ENCODE data around the gene DGKE. TPM values are rescaled to one million over a fixed set of nuclear protein-coding genes. Genes with fewer than 3 reads are reported as not detected.

DGKE gene
- total RNA-seq, 1 donor from 2014 or later: 3.3 TPM

- H3K9me3 Mint-ChIP-seq (ENCODE audit: unreplicated experiment): no peaks in the 10 kb centered on the region
- H3K27ac Mint-ChIP-seq (ENCODE audit: unreplicated experiment): peak overlapping the region; percentile 22
- no peak for TF ChIP-seq CTCF (IDR thresholded peaks at IDR 0.05; ENCODE audit: unreplicated experiment)
- H3K36me3 Mint-ChIP-seq (ENCODE audit: low read depth, unreplicated experiment): no peaks in the 10 kb centered on the region
- peaks cover 8% of the 10 kb centered on the region for H3K27me3 Mint-ChIP-seq (ENCODE audit: unreplicated experiment)
- peak overlapping the region; percentile 78 for H3K4me3 Mint-ChIP-seq (ENCODE audit: unreplicated experiment)
- peaks cover 12% of the 10 kb centered on the region for H3K4me1 Mint-ChIP-seq (ENCODE audit: unreplicated experiment)
- DNase-seq (ENCODE audit: low spot score): peak; percentile 44
These were observed 718 bp upstream of the DGKE start for GRCh38 chr17:56833057-56833808.

DNA sequence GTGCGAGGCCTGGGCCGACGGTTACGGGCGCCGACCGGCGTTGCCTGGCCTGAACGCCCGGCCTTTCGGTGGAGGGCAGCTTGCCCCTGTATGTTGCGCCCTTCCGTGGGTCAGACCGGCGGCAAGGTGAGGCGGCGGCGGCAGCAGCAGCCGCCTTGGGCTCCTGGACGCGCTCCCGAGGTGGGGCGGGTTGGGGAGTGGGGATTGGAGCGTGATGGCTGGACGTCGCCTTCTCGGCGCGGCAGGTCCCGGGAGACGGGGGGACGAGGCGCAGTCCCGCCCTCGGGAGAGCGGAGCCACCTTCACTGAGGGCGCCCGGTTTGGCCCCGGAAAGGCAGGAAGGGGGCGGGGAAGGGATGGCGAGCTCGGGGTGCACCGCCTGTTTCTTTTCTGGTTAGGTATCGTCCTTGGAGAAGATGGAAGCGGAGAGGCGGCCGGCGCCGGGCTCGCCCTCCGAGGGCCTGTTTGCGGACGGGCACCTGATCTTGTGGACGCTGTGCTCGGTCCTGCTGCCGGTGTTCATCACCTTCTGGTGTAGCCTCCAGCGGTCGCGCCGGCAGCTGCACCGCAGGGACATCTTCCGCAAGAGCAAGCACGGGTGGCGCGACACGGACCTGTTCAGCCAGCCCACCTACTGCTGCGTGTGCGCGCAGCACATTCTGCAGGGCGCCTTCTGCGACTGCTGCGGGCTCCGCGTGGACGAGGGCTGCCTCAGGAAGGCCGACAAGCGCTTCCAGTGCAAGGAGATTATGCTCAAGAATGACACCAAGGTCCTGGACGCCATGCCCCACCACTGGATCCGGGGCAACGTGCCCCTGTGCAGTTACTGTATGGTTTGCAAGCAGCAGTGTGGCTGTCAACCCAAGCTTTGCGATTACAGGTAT, 671 bp downstream of the DGKE start:
- H3K27ac Mint-ChIP-seq (ENCODE audit: unreplicated experiment): no peak overlapping the region
- H3K9me3 Mint-ChIP-seq (ENCODE audit: unreplicated experiment): no peaks in the 10 kb centered on the region
- H3K4me3 Mint-ChIP-seq (ENCODE audit: unreplicated experiment): peak overlapping the region; percentile 87
- H3K27me3 Mint-ChIP-seq (ENCODE audit: unreplicated experiment): peaks cover 8% of the 10 kb centered on the region
- DNase-seq (ENCODE audit: low spot score): peak; percentile 39
- peaks cover 12% of the 10 kb centered on the region for H3K4me1 Mint-ChIP-seq (ENCODE audit: unreplicated experiment)
- H3K36me3 Mint-ChIP-seq (ENCODE audit: low read depth, unreplicated experiment): no peaks in the 10 kb centered on the region
- no peak for TF ChIP-seq CTCF (IDR thresholded peaks at IDR 0.05; ENCODE audit: unreplicated experiment)

GRCh38 chr17:56835264-56835585, 1.3 kb downstream of the DGKE start:
- TF ChIP-seq CTCF (IDR thresholded peaks at IDR 0.05; ENCODE audit: unreplicated experiment): no peak
- H3K4me1 Mint-ChIP-seq (ENCODE audit: unreplicated experiment): peaks cover 12% of the 10 kb centered on the region
- no peak overlapping the region for H3K27ac Mint-ChIP-seq (ENCODE audit: unreplicated experiment)
- H3K4me3 Mint-ChIP-seq (ENCODE audit: unreplicated experiment): peak overlapping the region; percentile 87
- no peaks in the 10 kb centered on the region for H3K9me3 Mint-ChIP-seq (ENCODE audit: unreplicated experiment)
- no peaks in the 10 kb centered on the region for H3K36me3 Mint-ChIP-seq (ENCODE audit: low read depth, unreplicated experiment)
- no peak for DNase-seq (ENCODE audit: low spot score)
- peaks cover 9% of the 10 kb centered on the region for H3K27me3 Mint-ChIP-seq (ENCODE audit: unreplicated experiment)

DNA sequence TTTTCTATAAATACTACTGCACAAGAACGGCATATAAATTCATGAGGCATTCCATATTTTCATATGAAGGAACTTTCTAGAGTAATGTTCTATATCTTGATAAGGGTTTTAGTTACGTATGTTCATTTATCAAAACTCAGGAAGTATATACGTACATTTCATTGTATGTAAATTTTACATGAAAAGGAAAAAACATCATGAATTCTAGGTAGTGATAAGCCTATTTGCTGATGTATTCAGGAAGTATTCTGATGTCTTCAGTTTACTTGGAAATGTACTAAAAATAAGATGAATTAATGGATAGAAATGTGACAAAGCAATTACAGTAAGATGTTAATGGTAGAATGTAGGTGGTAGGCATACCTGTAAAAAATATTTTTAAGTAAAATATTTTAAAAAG, 4.7 kb downstream of the DGKE start:
- no peak overlapping the region for H3K27ac Mint-ChIP-seq (ENCODE audit: unreplicated experiment)
- H3K27me3 Mint-ChIP-seq (ENCODE audit: unreplicated experiment): peaks cover 3% of the 10 kb centered on the region
- H3K4me3 Mint-ChIP-seq (ENCODE audit: unreplicated experiment): no peak overlapping the region
- H3K4me1 Mint-ChIP-seq (ENCODE audit: unreplicated experiment): peaks cover 6% of the 10 kb centered on the region
- no peak for DNase-seq (ENCODE audit: low spot score)
- H3K36me3 Mint-ChIP-seq (ENCODE audit: low read depth, unreplicated experiment): no peaks in the 10 kb centered on the region
- H3K9me3 Mint-ChIP-seq (ENCODE audit: unreplicated experiment): no peaks in the 10 kb centered on the region
- TF ChIP-seq CTCF (IDR thresholded peaks at IDR 0.05; ENCODE audit: unreplicated experiment): no peak

GRCh38 chr17:56842577-56842976, 8.6 kb downstream of the DGKE start:
- Mint-ChIP-seq H3K4me3 (ENCODE audit: unreplicated experiment) (no peak overlapping the region), H3K9me3 (ENCODE audit: unreplicated experiment) (no peaks in the 10 kb centered on the region), H3K36me3 (ENCODE audit: low read depth, unreplicated experiment) (no peaks in the 10 kb centered on the region), H3K27me3 (ENCODE audit: unreplicated experiment) (peaks cover 1% of the 10 kb centered on the region), H3K27ac (ENCODE audit: unreplicated experiment) (no peak overlapping the region), H3K4me1 (ENCODE audit: unreplicated experiment) (no peaks in the 10 kb centered on the region)
- TF ChIP-seq CTCF (IDR thresholded peaks at IDR 0.05; ENCODE audit: unreplicated experiment): no peak
- no peak for DNase-seq (ENCODE audit: low spot score)

Measured in endothelial cell (in vitro differentiated cells).